Mesendoderm (in vitro differentiated cells): ENCODE measurements around the gene PNKD.

Source experiments
- DNase-seq: peaks from one replicate; pipeline ENCODE4 v3.0.0; 2013
- H2AK5ac ChIP-seq: 2 replicates; pipeline ENCODE4 v1.6.1; 2013; ENCODE audit warnings: low read length, inconsistent platforms
- H2BK120ac ChIP-seq: 2 replicates; pipeline ENCODE4 v1.6.1; 2013; ENCODE audit warnings: low read depth, mild to moderate bottlenecking, low read length, moderate library complexity, mixed read lengths
- H2BK15ac ChIP-seq: replicated peaks from 2 replicates; pipeline ENCODE4 v1.6.1; 2013; ENCODE audit warnings: low read depth, mild to moderate bottlenecking, moderate library complexity
- H2BK5ac ChIP-seq: 2 replicates; pipeline ENCODE4 v1.6.1; 2013; ENCODE audit warnings: low read length, inconsistent platforms
- H3K18ac ChIP-seq: 2 replicates; pipeline ENCODE4 v1.6.1; 2013; ENCODE audit warnings: mild to moderate bottlenecking, low read length, mixed read lengths
- H3K23ac ChIP-seq: one replicate; pipeline ENCODE4 v1.6.1; 2013; ENCODE audit warnings: low read length
- H3K27ac ChIP-seq: 2 replicates; pipeline ENCODE4 v1.5.1; 2013; ENCODE audit warnings: low read depth, mild to moderate bottlenecking, inconsistent platforms, low read length, moderate library complexity
- H3K27me3 ChIP-seq: 2 replicates; pipeline ENCODE4 v1.6.1; 2013; ENCODE audit warnings: low read length, control low read depth, mild to moderate bottlenecking, inconsistent platforms; ENCODE audit not compliant: insufficient read depth, poor library complexity
- H3K36me3 ChIP-seq: 2 replicates; pipeline ENCODE4 v1.6.1; 2013; ENCODE audit warnings: low read length, inconsistent platforms; ENCODE audit not compliant: control insufficient read depth, insufficient read depth
- H3K4ac ChIP-seq: one replicate; pipeline ENCODE4 v1.6.1; 2013; ENCODE audit warnings: low read depth, mild to moderate bottlenecking, low read length, moderate library complexity
- H3K4me1 ChIP-seq: 2 replicates; pipeline ENCODE4 v1.6.1; 2013; ENCODE audit warnings: low read depth, low read length, inconsistent platforms; ENCODE audit not compliant: control insufficient read depth
- H3K4me2 ChIP-seq: 2 replicates; pipeline ENCODE4 v1.6.1; 2013; ENCODE audit warnings: low read length
- H3K4me3 ChIP-seq: 2 replicates; pipeline ENCODE4 v1.5.1; 2013; ENCODE audit warnings: mild to moderate bottlenecking, low read length
- H3K56ac ChIP-seq: one replicate; pipeline ENCODE4 v1.6.1; 2013; ENCODE audit warnings: low read length
- H3K79me1 ChIP-seq: 2 replicates; pipeline ENCODE4 v1.6.1; 2013; ENCODE audit warnings: low read length, inconsistent platforms
- H3K79me2 ChIP-seq: 2 replicates; pipeline ENCODE4 v1.6.1; 2013; ENCODE audit warnings: mild to moderate bottlenecking, low read length; ENCODE audit not compliant: control insufficient read depth, insufficient read depth
- H3K9ac ChIP-seq: 2 replicates; pipeline ENCODE4 v1.6.1; 2013; ENCODE audit warnings: low read length, inconsistent platforms
- H4K5ac ChIP-seq: one replicate; pipeline ENCODE4 v1.6.1; 2013; ENCODE audit warnings: low read length
- H4K8ac ChIP-seq: one replicate; pipeline ENCODE4 v1.6.1; 2013; ENCODE audit warnings: low read depth, mild to moderate bottlenecking, control low read depth, low read length, moderate library complexity
- WGBS: extraction: QIAGEN DNeasy Blood & Tissue Kit; methylation state at CpG from one replicate; pipeline ENCODE4 v1.1.7; 2013; ENCODE audit warnings: low lambda C conversion rate, missing lambda C conversion rate; ENCODE audit not compliant: insufficient coverage; ENCODE audit errors: extremely low coverage; 5-methylcytosine and 5-hydroxymethylcytosine counted together

The PNKD gene

DNA sequence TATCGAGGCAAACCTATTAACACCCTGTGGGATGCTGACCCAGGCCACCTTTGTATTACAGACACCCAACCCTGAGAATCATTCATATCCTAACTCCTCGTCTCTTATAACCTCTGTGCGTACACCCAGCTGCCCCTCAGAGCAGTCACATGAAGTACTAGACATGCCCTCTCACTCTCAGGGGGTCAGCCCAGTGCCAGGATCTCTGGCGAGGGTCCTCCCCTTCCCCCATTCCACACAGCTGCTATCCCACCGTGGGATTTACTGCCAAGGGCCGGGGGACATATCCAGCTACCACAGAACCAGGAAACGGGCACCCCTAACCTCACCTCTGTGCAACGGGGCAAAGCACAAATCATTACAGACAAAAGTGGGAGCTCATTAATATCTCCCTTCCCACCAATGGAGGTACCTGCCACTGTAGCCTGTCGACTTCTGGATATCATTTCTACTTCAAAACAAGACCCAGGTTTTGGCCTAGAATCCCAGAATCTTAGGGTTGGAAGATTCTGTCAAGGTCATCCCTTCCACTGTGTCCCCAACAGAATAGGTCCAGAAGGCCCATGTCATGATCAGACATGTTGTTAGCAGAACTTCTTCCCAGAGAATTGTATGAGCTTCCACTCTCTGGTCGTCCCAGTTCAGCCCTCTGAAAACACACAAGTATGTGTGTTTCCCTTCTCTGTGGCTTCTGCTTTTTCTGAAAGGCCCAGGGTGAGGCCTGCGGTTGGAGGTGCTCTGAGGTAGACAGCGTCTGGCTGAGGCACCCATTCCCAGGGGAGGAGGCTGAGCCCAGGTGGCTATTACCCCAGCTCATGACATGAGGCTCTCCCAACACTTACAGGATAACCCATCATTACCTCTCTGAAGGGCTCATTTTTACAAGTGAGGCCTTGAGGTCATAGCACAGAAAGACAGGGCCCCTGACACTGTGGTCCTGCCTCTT lies 20.3 kb downstream of the PNKD start:
- no peak overlapping the region for H3K4ac ChIP-seq
- no peaks in the 10 kb centered on the region for H3K79me2 ChIP-seq
- no peak for DNase-seq
- no peak overlapping the region for H2BK120ac ChIP-seq
- no peaks in the 10 kb centered on the region for H3K36me3 ChIP-seq
- H3K4me3 ChIP-seq: no peak overlapping the region
- WGBS: no CpG with 5 or more reads among the region's 12 CpGs
- H3K9ac ChIP-seq: peak overlapping the region; percentile 32
- H3K23ac ChIP-seq: no peak overlapping the region
- H3K79me1 ChIP-seq: peaks cover 4% of the 10 kb centered on the region
- H2BK15ac ChIP-seq: no peak overlapping the region
- H3K27ac ChIP-seq: peak overlapping the region; percentile 27
- H3K56ac ChIP-seq: peak overlapping the region; percentile 94
- H3K18ac ChIP-seq: no peak overlapping the region
- no peak overlapping the region for H2AK5ac ChIP-seq
- no peak overlapping the region for H3K4me2 ChIP-seq
- H3K4me1 ChIP-seq: peaks cover 13% of the 10 kb centered on the region
- no peak overlapping the region for H4K5ac ChIP-seq
- H4K8ac ChIP-seq: no peak overlapping the region
- no peaks in the 10 kb centered on the region for H3K27me3 ChIP-seq
- no peak overlapping the region for H2BK5ac ChIP-seq

DNA sequence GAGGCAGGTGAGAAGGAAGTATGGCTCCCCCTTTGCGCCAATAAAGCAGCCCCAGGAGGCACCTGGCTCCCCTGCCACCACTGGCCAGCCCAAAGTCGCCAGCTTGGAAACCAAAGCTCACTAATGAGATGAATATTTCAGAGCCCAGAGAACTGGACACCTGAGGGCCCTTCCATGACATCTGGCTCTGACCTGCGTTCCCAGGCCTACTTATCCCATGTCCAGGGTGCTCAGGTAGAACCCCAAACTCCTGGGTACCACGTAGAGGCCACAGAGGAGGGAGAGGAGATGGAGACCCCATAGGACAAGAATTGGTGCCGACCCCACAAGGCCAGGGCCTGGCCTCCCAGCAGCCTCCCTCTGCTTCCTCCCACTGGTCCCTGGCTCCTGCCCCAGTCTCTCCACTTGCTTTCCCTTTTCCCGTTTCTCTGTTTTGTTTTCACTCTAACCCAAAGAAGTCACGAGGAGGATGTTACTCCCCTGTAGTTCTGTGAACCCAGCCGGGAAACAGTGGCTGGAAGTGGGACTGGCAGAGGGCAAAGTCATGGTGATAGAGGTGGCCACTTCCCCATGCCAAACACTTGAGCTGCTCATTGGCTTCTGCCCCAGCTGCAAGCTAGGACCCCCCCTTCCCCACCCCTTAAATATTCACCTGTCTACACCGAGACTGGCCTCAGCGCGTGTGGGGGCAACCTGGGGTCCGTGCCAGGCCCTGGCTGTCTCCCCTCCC lies 21.2 kb downstream of the PNKD start:
- H3K27me3 ChIP-seq: no peaks in the 10 kb centered on the region
- no peaks in the 10 kb centered on the region for H3K79me2 ChIP-seq
- peak overlapping the region; percentile 94 for H3K56ac ChIP-seq
- no peak overlapping the region for H2BK15ac ChIP-seq
- peaks cover 2% of the 10 kb centered on the region for H3K79me1 ChIP-seq
- peak overlapping the region; percentile 93 for H3K9ac ChIP-seq
- no peak overlapping the region for H2BK5ac ChIP-seq
- H3K36me3 ChIP-seq: no peaks in the 10 kb centered on the region
- peak overlapping the region; percentile 72 for H3K4me3 ChIP-seq
- peak overlapping the region; percentile 83 for H3K4ac ChIP-seq
- peak overlapping the region; percentile 63 for H3K18ac ChIP-seq
- peak overlapping the region; percentile 27 for H3K27ac ChIP-seq
- WGBS: no CpG with 5 or more reads among the region's 12 CpGs
- H2BK120ac ChIP-seq: no peak overlapping the region
- H4K8ac ChIP-seq: no peak overlapping the region
- no peak overlapping the region for H3K23ac ChIP-seq
- H3K4me1 ChIP-seq: peaks cover 13% of the 10 kb centered on the region
- H3K4me2 ChIP-seq: peak overlapping the region; percentile 24
- no peak overlapping the region for H4K5ac ChIP-seq
- no peak for DNase-seq
- no peak overlapping the region for H2AK5ac ChIP-seq

DNA sequence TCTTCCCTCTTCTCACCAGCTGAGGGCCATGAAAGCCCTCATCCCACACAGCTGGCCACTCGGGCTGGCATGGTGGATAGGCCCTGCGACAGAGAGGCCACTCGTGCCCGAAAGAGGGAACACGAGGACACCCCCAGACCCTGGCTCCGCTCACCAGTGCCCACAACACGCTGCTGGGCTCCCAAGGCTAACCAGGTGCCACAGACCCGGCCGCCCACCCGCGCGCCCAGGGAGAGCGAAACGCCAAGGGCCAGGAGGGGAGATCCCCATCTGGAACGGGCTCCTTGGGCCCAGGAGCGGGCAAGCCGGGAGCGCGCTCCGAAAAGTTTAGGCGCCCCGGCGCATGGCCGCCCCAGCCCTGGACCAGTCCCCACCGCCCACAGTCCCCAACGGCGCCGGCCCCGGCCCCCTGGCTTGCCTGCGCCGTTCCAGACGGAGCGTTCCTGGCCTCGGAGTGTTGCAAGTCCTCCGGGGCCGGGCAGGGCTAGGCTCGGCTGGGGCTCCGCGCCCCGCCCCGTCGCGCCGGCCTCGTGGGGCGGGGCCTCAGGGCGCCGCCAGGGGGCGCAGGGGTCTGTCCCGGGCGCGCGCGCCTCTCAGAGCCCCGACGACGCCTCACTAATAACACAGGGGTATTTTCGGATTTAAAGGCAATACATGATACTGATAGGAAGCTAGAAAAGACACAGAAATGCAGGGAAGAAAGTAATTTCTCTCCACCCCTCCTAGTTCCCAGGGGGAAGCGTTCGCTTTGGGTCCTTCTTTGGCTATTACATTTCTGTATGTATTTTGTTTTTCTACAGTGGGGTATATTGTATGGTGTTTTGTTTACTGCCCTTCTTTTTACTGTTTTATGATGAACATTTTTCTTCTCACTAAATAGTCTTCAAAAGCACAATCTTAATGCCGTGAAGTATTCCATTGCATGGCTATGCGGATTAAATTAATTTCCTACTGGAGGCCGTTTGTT lies 22.0 kb downstream of the PNKD start, which contains the start of gene TMBIM1:
TSS of gene TMBIM1 (minus strand) at position 456 of the 967 bp plus-strand sequence. CDS start 10,362 bp downstream, outside the sequence.
- H3K79me1 ChIP-seq: peaks cover 2% of the 10 kb centered on the region
- DNase-seq: peak; percentile 76

DNA sequence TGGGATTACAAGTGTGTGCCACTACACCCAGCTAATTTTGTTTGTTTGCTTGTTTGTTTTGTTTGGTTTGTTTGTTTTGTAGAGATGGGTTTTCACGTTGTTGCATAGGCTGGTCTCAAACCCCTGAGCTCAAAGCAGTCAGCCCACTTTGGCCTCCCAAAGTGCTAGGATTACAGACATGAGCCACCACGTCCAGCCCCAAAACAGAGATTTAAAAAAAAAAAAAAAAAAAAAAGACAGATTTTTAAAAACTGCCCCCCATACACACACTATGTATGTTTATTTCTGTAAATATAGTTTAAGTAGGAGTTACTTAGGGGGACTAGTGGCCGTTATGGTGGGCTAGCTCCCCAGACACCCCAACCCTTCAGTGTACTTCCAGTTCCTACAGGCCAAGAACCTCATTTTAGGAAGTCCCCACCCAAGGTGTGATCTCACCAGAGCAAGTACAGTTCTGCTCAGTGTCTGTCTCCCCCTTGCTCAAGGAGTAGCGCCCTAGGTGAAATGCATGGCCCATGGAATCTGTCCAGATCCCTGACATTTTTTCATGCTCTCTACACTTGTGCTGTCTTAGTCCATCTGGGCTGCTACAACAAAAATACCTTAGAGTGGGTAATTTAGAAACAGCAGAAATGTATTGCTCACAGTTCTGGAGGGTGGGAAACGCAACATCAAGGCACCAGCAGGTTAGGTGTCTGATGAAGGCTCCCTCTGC lies 23.6 kb downstream of the PNKD start:
- H3K36me3 ChIP-seq: no peaks in the 10 kb centered on the region
- no CpG with 5 or more reads among the region's 5 CpGs for WGBS
- H2AK5ac ChIP-seq: no peak overlapping the region
- H2BK5ac ChIP-seq: no peak overlapping the region
- no peaks in the 10 kb centered on the region for H3K79me2 ChIP-seq
- no peak overlapping the region for H3K9ac ChIP-seq
- no peak overlapping the region for H4K5ac ChIP-seq
- H3K27ac ChIP-seq: no peak overlapping the region
- no peak overlapping the region for H3K23ac ChIP-seq
- peaks cover 7% of the 10 kb centered on the region for H3K4me1 ChIP-seq
- no peak overlapping the region for H3K4ac ChIP-seq
- no peaks in the 10 kb centered on the region for H3K27me3 ChIP-seq
- no peak overlapping the region for H4K8ac ChIP-seq
- H3K79me1 ChIP-seq: peaks cover 2% of the 10 kb centered on the region
- H2BK15ac ChIP-seq: no peak overlapping the region
- H2BK120ac ChIP-seq: no peak overlapping the region
- H3K4me3 ChIP-seq: no peak overlapping the region
- H3K56ac ChIP-seq: no peak overlapping the region
- no peak for DNase-seq
- H3K4me2 ChIP-seq: no peak overlapping the region
- no peak overlapping the region for H3K18ac ChIP-seq

More for the DNA sequence above, 22.0 kb downstream of the PNKD start, which contains the start of gene TMBIM1:
- Histone ChIP-seq H3K79me2 (no peaks in the 10 kb centered on the region), H4K5ac (no peak within 1 kb of the TSS), H2BK5ac (no peak within 1 kb of the TSS), H2AK5ac (no peak within 1 kb of the TSS), H3K27ac (no peak within 1 kb of the TSS), H2BK120ac (no peak within 1 kb of the TSS), H2BK15ac (no peak within 1 kb of the TSS), H3K36me3 (no peaks in the 10 kb centered on the region), H3K9ac (peak within 1 kb of the TSS; percentile 93), H3K27me3 (no peaks in the 10 kb centered on the region), H4K8ac (no peak within 1 kb of the TSS), H3K4ac (peak within 1 kb of the TSS; percentile 83), H3K56ac (peak within 1 kb of the TSS; percentile 94), H3K4me2 (peak within 1 kb of the TSS; percentile 24), H3K23ac (no peak within 1 kb of the TSS), H3K4me3 (peak within 1 kb of the TSS; percentile 72), H3K18ac (peak within 1 kb of the TSS; percentile 63), H3K4me1 (peaks cover 9% of the 10 kb centered on the region)
- WGBS: no CpG with 5 or more reads among the region's 63 CpGs
